GM18505 (cell line): ENCODE results near the gene TRIM38.
A peak's percentile ranks its signal among the peaks of the same experiment; 100 is the strongest.

Experiments used
- ATAC-seq: cut with Tn5 transposase; IDR thresholded peaks from one replicate; pipeline ENCODE4 v1.9.1; 2021; ENCODE audit not compliant: unreplicated experiment
- POLR2A ChIP-seq: IDR thresholded peaks from 4 replicates; pipeline ENCODE4 v1.6.1; 2011; ENCODE audit warnings: borderline replicate concordance; ENCODE audit not compliant: insufficient read depth, insufficient read length; ENCODE audit errors: extremely low read depth

Gene TRIM38

DNA sequence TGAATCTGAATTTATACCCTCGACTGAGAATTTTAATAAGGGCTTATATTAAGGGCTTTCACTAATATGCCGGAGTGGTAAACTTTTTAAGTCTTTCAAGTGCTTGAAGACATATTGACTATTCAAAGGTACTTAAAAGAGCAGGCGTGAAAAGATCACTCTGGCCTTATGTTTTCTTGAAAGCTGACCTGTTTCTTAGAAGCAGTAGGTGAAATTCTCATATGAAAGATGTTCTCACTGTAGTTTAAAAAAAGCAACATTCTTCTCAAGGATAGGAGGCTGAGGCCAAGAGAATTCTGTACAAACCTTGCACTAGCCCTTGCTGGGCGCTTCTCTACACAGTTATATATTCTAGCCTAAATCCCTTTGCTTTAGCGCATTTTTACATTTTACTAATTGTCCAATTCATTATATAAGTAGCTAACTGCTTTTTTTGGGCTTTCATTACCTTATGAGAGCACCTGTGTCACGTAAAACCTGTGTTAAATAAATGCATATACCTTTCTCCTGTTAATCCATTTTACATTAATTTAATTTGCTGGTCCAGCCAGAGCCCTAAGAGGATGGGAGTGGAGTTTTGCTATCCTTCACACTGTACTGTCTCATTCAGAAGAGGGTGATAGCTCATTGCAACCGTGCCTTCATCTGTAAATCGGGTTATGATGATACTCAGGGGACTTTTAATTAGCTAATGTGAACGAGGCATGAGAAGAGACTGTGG is 65.0 kb downstream of the TRIM38 start:
- no peak for TF ChIP-seq POLR2A
- ATAC-seq: no peak

DNA sequence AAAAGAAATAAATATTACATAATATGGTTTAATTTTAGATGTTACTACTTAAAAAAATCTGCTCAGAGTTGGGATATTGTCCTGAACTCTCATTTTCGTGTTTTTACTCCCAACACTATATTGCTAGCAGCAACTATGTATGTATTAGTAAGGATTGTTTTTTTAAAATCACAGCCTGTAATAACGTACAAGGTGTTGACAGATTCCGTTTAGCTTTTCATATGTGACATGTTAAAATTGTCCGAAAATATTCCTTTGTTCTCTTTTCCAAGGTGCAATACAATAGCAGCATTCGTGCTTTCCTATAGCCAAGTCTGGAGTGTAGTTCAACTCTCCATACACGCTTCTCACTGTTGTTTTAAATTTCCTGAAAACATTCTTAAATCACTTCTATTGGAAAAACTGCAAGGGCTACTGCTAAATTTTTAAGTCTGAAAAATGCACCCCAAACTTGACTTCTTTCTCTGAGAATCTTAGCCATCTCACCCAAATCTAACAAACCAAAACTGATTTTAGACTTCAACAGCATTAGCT is 65.7 kb downstream of the TRIM38 start:
- no peak for ATAC-seq
- no peak for TF ChIP-seq POLR2A

DNA sequence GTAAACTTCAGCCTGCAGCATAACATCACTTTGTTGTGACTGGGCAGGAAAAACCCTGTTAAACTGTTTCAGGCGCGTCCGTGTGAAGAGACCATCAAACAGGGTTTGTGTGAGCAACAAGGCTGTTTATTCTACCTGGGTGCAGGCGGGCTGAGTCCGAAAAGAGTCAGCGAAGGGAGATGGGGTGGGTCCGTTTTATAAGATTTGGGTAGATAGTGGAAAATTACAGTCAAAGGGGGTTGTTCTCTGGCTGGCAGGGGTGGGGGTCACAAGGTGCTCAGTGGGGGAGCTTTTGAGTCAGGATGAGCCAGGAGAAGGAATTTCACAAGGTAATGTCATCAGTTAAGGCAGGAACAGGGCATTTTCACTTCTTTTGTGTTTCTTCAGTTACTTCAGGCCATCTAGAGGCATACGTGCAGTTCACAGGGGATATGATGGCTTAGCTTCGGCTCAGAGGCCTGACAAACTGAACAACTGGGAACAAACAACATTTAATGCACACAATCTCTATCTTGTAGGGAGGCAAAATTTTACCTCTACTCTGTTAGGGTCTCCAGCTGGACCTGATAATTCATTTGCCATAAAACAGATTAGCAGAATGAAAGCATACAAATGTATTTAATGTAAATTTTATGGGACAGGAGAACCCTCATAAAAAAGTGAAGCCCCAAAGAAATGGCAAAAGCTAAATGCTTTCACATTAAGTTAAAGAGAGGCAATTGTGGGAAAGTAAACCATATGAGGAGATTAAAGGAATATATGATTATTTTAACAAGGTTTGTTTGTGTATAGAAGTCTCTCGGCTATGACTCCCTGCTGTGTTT is 66.4 kb downstream of the TRIM38 start:
- ATAC-seq: no peak
- no peak for TF ChIP-seq POLR2A

DNA sequence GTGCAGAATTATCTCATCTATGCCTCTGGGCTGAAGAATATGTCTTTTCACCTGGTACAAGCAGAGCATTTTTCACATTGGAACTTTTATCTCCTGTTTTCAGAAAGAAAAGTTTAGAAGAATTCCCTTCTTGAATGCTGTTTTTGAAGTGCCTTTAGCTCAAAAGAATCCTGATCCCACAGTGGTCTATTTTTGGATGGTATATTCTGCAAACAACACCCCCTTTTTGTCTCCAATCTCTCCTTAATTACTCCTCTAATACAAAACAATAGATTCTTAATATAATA is 66.9 kb downstream of the TRIM38 start:
- ATAC-seq: no peak
- TF ChIP-seq POLR2A: no peak

DNA sequence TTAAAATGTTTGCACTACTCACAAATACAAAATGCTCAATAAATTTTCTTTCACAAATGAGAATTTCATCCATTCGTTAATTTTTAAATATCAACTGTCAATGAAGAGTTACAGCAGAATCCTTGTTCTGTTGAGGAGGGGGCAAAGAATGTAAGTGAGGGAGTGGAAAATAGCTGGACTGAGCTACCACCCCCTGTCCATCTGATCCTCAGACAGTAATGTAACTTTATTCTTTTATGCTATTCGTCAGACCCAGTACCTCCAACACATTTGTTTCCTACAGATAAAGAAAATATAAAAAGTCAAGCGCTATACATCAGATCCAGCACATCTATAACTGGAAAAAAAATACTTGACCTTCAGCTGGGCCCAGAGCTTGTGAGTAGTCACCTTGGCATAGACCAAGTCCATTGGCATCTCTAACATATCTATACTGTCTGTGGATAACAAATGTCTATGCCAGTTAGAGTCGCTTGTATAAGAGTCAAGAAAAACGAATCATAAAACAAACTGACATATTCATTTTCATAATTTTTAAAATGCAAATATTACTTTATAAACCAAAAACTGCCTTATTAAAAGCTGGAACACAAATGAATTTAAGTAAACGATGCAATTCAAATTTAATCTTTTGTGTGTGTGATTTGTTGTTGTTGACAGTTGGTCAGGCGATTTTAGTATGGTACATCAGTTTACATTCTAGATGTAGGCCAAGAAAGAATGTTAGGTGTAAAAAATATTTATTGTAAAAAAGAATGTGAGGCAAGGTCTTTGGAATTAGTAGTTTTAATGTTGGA is 67.5 kb downstream of the TRIM38 start:
- no peak for ATAC-seq
- TF ChIP-seq POLR2A: no peak

DNA sequence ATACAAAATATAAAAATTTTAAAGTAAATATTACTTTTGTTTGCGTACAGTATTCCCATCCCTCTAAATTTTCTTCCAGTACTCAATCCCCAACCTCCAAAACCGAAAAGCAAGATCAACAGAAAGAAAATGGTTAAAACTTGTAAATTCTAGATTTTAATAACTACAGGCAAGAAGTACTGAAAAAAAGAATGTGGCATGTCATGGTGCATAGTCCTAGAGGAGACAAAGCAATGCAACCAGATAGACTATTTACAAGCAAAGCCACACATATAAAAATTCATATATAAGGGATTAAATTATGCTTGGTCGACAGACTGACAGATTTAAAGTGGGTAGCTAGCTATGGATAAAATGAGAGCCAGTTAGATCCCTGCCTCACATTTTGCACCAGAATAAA is 68.1 kb downstream of the TRIM38 start:
- no peak for ATAC-seq
- no peak for TF ChIP-seq POLR2A

DNA sequence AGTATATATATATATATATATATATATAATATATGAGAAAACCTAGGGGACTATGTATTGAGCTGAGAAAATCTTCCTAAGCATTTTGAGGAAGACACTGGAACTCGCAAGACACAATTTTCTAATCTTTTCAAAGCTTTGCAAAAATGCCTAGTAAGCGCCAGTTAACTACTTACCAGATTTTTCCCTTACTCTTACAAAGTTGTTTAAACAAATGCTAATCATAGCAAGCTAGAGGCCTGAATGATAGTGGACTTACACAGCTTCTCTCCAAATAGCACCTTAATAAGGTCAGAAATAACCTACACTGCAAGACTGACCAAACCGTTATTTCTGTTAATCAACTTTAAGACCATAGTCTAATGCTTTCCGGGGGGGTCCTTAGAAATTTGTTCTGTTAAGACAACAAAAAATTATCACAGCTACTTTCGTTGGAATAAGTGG is 68.6 kb downstream of the TRIM38 start:
- no peak for TF ChIP-seq POLR2A
- ATAC-seq: no peak

DNA sequence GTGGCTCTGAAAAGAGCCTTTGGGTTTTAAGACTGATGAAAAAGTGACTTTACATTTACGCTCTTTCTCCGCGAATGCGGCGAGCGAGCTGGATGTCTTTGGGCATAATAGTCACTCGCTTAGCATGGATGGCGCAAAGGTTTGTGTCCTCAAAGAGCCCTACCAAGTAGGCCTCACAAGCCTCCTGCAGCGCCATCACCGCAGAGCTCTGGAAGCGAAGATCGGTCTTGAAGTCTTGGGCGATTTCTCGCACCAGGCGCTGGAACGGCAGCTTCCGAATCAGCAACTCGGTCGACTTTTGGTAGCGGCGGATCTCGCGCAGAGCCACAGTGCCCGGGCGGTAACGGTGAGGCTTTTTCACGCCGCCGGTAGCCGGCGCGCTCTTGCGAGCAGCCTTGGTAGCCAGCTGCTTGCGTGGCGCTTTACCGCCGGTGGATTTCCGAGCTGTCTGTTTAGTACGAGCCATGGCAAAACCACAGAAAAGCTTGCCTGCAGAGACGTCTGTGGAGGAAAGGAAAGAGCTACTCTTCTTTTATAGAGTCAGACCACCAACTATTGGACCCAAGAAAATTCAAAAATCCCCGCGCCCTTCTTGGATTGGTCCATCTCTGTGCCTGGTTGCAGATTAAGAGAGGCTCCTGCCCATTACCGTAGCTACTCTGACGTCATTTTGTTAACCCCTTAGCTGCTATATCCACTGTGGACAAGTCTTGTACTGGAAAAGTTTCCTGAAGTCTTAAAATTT is 69.2 kb downstream of the TRIM38 start:
- TF ChIP-seq POLR2A: no peak

DNA sequence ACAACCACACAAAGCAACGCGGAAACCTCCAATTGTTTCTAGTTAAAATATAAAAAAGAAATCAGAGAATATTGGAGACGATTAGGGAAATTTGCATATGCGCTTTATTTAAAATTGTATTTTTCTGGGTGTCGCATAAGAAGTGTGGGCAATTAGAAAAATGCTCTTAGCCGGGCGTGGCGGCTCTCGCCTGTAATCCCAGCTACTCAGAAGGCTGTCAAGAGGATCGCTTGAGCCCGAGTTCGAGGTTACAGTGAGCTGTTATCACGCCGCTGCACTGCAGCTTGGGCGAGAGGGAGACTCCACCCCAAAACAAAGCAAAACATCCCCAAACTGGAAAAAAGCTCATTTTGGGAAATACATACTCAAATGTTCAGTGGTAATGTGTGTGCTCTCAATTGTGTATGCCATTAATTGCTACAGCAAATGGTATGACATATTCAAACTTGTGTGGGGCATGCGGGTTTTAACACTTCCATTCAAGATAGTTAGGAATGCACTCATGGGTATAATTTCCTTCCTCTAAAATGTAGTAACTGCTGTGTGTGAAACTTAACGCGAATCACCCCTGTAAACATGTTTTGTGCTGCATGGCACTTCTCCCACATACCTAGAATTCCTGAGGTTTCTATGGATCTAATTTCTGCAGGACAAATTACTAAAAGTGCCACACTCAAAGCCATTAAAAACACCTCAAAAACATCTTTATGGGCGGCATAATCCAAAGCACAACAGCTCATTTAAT is 69.9 kb downstream of the TRIM38 start:
- no peak for ATAC-seq
- TF ChIP-seq POLR2A: no peak

More for the DNA sequence above, 69.2 kb downstream of the TRIM38 start:
- peak; percentile 52 for ATAC-seq

DNA sequence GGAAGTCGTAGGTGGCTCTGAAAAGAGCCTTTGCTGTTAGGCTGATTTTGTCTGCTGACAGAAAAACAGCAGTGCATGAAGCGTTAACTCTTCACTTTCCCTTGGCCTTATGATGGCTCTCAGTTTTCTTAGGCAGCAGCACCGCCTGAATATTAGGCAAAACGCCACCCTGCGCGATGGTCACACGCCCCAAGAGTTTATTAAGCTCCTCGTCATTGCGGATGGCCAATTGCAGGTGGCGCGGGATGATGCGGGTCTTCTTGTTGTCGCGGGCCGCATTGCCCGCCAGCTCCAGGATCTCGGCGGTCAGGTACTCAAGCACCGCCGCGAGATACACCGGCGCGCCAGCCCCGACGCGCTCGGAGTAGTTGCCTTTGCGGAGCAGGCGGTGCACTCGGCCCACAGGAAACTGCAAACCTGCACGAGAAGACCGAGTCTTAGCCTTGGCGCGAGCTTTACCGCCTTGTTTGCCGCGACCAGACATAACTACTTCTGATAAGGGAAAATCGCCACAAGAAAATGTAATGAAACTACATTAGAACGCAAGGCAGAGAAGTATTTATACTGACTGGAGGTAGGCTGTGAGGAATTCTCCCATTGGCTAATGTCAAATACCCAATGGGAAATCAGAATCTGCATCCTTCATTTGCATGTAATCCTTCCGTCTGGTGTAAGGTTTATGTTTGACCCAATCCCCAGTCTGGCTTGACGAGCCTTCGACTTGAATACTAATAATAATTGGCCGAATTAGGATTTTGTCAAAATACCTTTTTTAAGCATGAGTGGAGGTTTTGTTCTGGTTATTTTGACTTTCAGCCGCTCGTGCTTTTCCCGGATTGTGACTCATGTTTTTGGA is 70.7 kb downstream of the TRIM38 start:
- ATAC-seq: peak; percentile 46

DNA sequence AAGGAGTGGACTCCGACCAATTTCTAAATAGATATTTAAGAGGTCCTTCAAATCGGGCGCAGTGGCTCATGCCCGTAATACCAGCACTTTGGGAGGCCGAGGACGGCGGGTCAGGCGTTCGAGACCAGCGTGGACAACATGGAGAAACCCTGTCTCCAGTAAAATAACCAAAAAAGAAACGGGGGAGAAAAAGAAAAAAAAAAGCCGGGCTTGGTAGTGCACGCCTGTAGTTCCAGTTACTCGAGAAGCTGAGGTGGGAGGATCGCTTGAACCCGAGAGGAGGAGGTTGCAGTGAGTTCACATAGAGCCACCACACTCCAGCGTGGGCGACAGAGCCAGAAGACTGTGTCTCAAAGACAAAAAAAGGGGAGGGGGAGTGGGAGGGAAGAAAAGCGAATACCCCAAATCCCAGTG is 71.3 kb downstream of the TRIM38 start:
- no peak for TF ChIP-seq POLR2A
- no peak for ATAC-seq

More for the DNA sequence above, 70.7 kb downstream of the TRIM38 start:
- TF ChIP-seq POLR2A: no peak
